Mammary epithelial cell (primary cell): ENCODE data around the gene KLK4.

Experiments
- EZH2 ChIP-seq: IDR thresholded peaks from 2 replicates; pipeline ENCODE4 v1.6.1; 2012; ENCODE audit warnings: low read length, inconsistent platforms, borderline replicate concordance
- TF ChIP-seq, protein P1 (sequence below), 2 donors: IDR thresholded peaks in 1 of 2; conservative IDR thresholded peaks in 1 of 2; 2 replicates each; pipeline ENCODE4 v1.5.1; 2011 to 2012; ENCODE audit warnings: inconsistent platforms in 2 of 2, low read length in 2 of 2, mild to moderate bottlenecking in 2 of 2, control low read depth in 1 of 2, low read depth in 1 of 2; ENCODE audit not compliant: insufficient read depth in 1 of 2; ENCODE audit errors: extremely low read depth in 1 of 2

DNA sequence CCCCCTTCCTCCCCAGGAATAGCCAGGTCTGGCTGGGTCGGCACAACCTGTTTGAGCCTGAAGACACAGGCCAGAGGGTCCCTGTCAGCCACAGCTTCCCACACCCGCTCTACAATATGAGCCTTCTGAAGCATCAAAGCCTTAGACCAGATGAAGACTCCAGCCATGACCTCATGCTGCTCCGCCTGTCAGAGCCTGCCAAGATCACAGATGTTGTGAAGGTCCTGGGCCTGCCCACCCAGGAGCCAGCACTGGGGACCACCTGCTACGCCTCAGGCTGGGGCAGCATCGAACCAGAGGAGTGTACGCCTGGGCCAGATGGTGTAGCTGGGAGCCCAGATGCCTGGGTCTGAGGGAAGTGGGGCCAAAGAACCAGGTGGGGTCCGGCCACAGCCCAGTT lies 34.7 kb downstream of the KLK4 start:
- TF ChIP-seq, protein P1, sequence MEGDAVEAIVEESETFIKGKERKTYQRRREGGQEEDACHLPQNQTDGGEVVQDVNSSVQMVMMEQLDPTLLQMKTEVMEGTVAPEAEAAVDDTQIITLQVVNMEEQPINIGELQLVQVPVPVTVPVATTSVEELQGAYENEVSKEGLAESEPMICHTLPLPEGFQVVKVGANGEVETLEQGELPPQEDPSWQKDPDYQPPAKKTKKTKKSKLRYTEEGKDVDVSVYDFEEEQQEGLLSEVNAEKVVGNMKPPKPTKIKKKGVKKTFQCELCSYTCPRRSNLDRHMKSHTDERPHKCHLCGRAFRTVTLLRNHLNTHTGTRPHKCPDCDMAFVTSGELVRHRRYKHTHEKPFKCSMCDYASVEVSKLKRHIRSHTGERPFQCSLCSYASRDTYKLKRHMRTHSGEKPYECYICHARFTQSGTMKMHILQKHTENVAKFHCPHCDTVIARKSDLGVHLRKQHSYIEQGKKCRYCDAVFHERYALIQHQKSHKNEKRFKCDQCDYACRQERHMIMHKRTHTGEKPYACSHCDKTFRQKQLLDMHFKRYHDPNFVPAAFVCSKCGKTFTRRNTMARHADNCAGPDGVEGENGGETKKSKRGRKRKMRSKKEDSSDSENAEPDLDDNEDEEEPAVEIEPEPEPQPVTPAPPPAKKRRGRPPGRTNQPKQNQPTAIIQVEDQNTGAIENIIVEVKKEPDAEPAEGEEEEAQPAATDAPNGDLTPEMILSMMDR (conservative IDR thresholded peaks at IDR 0.05 in 1 of 2, IDR thresholded peaks at IDR 0.05 in 1 of 2; ENCODE audit: extremely low read depth in 1 of 2, insufficient read depth in 1 of 2, low read depth in 1 of 2, low read length in 2 of 2), result no peak
- TF ChIP-seq EZH2, result peak; percentile 0
